Activated effector memory CD4-positive, alpha-beta T cell treated with Interleukin-2 at 50 U/mL for 16 hours (primary cell): ENCODE results near the gene AKAP6.

Experiments
- DNase-seq: peaks from one replicate; pipeline ENCODE4 v3.0.0-alpha.2; 2020

The AKAP6 gene

DNA sequence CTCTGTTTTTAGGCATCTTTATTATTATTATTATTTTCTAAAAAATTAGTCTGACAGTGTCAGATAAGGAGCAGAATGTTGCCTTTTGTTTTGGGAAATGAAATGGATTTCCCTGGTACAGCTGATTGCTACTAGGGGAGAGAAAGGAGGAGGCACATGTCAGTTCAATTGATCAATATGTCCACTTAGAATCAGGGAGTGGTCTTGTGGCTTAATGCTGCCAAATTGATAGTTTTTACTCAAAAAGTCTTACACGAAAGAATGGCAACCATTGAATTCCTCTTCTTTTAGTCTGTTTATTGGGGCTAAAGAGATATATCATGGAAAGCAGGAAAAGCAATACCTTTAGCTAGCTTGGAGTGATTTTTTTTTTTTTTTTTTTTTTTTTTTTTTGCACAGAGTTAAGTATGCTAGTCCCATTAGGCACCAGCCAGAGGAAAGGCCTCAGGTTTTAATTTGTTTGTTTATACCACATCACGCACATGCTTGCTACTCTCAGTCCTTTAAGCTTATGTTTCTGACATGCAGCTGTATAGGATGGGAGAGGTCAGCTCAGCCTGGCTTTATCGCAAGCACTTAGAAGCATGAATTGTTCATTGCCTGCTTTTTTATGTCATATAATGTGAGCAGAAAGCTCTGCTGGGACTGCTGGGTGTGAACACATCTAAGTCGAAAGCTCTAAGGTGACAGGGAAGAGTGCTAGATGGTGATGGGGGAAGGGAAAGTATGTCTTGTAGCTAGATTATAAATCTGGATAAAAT is 1.4 kb downstream of the AKAP6 start:
- no peak for DNase-seq

DNA sequence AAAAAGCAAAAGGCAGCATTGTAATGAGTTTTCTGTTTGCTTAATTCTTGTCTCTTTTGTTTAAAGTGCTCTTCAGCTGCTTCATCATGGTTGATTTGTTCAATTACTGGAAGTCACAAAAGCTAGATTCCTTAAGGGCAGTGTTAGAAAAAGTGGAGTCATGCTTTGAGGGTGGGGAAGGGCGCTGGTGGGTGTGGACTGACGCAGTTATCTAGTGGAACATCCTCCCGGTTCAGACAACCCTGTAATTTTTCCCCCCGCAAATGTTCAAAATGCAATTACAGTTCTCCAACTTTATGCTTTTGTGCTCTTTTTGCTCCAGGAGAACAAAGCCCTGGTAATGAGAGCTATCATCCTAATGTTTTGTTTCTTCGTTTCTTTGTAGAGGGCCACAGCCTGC is 2.1 kb downstream of the AKAP6 start:
- no peak for DNase-seq

DNA sequence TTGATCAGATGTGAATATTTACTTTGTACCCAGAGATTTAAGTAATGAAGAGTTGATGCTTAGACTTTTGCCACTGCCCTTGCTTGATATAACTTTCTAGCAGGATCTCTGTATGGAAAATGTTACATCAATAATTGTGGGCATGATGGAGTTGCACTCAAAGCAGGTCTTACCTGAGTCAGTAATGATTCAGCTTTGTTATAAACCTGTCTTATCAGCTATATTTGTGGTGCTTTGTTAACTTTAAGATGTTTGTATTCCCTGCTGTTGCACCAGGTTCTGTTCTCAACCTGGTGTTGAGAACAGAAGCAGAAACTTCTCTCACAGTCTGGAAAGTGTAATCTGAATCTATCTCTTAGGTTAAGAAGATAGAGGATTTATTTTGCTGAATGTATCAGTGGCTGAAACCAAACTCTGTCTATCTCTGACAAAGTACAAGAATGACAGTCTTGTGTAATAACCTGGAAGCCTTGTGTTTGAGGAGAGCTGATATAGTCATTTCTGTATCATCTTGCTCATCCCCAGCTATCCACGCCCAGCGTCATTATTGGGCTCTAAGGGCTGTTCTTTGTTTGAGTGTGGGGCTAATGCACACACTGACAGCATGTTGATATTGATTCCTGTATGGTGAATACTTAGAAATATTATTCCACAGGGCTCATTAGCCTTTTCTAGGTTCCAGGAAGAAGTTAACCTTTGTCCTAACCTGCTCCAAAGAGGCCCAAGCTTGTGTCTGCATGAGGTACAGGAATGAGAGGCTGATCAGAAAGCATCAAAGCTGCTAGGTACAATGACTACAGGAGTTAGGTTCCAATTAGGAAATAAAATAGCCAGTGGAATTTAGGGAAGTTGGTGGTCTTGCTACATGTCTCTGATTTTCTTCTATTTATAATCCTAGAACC is 3.6 kb downstream of the AKAP6 start:
- DNase-seq = no peak

DNA sequence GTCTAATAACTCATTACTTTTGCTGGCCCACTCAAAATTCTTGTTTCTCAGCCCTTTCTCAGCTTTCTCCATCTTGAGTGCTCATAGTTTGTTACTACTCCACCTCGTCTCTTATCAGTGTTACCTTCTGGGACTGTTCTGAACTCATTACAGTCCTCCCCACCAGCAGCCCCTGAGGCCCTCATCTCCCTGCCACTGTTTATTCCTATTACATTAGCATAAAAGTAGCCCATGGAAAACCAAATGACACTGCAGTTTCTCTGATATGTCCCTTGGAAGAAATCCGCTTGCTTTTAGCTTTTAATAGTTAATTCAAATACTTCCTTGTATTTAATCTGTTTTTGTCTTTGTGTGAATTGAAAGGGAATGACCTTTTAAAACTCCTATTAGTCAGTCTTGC is 7.6 kb downstream of the AKAP6 start:
- DNase-seq = no peak

DNA sequence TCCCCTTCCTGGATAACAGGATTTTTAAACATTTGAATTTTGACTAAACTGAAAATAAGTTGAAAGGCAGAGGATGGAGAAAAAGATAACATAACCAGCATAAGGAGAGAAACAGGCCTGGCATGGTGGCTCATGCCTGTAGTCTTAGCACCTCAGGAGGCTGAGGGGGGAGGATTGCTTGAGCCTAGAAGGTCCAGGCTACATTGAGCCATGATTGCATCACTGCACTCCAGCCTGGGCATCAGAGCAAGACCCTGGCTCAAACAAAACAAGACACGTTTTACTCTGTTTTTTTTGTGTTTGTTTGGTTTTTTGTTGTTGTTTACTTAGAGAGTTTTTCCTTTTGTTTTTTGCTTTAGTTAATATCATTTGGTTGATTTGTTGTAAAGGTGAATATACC is 8.7 kb downstream of the AKAP6 start:
- DNase-seq = no peak

DNA sequence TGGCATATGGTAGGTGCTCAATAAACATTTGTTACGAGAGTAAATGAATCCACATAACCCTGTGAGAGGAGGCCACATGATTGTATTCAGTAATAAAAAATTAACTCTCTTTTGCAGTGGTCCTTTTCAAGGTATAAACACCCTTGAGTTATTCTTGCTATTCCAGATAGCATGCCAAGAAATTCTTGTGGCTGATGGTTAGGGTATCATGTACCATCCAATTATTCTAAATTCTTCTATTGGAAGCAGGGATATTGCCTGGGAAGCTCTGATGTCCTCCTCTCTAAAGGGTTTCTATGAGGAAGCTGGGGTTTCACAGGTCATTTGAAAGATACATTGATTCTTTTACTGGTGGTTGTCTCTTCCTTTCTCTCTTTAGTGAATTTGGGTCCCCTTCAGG is 10.1 kb downstream of the AKAP6 start:
- no peak for DNase-seq

DNA sequence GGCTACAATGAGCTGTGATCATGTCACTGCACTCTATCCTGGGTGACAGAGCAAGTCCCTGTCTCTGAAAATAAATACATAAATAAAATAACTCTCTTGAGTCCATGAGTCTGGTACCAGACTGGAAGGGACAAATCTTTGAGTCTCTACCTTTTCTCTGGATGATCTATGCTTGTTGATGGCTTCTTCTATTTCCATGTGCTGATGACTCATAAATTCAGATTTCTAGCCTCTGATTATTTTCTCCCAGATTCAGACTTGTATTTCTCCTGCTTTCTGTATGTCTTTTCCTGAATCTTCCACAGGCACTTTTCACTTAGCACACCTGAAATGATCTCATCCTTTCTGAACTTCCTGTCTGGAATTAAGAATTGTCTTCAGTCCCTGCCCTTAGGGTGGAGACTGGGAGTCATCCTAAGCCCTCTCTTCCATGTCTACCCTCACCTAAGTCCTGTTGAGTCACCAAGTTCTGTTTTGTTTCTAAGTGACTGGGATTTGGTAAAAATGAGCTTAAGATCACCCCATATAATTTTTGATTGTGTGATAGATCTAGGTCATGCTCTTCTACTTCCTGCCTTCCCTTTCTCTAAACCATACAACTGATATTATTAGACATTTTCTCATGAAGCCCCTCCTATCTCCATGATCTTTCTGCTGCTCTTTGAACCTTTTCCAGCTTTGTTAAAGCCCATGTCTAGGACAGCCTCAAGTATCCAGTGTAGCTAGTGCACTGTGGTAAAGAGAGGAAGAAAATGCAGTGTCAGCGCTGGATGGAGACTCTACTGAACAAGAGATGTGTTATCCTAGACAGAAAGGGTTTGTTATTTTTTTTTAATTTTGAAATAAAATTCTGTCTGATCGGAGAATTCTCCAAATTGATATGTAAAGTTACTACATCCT is 13.1 kb downstream of the AKAP6 start:
- DNase-seq = no peak

DNA sequence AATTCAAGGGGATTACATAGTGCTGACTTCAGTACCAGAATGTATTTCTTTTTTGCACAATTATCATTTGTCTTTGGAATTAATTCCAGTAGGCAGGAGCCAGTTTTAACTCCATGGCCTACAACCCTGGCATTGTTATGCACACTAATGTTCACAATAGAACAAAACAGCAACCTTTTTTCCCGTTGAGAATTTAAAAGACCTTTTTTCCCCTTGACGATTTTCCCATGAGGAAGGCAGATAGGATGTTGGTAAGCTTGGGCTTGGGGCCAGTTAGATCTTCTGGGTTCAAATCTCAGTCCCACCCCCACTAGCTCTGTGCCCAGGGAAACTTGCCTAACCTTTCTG is 13.7 kb downstream of the AKAP6 start:
- no peak for DNase-seq

DNA sequence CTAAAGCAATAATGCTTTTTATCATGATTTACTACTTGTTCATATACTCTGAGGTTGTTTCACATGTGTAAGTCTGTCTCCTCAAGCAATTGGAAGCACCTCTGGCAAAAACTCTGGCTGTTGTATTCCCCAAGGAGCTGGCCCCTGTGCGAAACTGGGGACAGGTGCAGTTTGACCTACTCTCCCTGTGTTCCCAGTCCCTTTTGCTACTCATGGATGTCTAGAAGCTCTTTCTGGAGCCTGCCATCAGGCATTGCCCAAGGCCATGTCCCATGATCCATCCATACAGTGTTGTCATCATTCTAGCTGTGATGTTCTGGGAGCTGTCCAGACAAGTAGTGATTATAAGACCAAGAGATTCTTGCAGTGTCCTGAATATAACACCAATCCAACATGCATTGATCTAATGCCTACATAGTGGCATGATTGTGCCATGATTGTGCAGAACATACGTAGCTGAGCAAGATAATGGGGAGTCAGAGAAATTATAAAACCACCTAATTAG is 14.9 kb downstream of the AKAP6 start:
- no peak for DNase-seq

DNA sequence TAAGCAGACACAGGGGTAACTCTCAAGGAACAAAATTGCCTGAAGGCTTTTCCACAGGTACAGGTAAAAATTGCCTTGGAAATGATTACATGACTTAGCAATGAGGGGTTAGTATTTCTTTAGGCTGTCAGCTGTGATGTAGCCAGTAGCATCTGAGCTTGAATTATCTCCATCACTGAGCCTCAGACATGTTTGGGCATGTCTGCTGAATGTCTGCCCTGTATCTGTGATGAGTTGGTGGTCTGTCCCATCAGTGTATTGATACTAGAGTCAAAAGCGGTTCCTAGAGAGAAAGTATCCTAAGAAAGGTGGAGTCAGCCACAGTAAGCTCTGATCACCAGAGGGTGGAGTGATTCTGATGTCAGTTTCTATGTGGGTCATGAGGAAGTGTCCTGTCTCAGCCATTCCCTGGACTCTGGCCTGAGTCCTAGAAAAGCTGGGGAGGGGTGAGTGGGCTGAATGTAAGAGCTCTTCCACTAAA is 16.3 kb downstream of the AKAP6 start:
- DNase-seq = no peak

DNA sequence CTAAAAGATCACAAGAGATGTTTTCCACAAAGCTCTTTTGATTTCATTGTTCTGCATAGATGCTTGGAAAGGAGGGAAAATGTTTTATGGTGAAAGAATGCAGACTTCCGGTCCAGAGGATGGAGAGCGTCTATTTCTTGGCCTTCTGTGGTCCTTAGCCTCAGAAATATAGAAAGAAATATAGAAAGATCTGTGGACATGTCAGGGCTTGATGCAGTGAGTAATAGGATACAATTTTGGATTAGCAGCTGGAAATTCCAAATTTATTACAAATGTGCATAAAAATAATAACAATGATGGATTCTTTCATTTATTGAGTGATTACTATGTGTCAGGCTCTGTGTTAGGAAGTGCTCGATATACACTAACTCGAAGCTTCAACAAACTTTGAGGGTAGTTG is 20.2 kb downstream of the AKAP6 start:
- no peak for DNase-seq

DNA sequence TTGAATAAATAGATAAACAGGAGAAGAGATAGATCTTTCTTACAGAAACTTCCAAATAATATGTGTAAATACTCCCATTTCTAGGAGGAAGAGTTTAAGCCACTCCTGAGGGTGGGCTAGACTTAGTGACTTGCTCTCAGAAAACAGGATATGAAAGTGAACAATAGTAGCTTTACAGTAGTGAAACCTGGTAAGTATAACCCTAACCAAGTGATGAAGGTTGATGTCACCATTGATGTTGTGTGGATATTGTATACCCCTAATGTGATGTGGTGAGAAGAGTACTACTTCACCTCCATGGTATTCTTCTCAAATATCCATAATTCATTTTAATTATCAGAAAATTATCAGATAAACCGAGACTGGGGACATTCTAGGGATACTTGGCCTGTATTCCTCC is 20.9 kb downstream of the AKAP6 start:
- no peak for DNase-seq

DNA sequence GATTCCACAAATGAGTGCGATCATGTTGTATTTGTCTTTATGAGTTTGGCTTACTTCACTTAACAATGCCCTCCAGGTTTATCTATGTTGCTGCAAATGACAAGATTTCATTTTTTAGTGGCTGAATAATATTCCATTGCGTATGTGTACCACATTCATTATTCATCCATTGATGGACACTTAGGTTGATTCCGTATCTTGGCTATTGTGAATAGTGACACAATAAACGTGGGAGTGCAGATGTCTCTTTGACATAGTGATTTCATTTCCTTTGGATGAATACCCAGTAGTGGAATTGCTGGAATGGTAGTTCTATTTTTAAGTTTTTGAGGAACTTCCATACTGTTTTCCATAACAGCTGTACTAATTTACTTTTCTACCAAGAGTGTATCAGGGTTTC is 23.5 kb downstream of the AKAP6 start:
- DNase-seq = no peak

DNA sequence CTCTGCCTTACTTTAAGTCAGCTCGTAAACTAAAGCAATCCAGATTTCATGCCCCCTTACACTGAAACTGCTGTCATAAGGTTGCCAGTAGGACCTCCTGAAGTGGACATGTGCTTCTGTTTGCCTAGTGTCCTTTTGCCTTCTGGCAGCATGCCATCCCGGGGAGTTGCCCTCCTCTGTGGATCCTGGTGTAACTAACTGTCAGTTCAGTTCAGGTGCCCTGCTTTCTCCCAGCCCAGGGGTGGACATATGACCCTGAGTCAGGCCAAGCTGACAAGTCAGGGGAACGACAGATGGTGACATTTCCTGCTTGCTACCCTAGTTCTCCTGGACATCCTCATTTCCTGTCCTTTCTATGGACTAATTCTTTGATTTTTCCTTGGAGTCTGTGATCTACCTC is 25.6 kb downstream of the AKAP6 start:
- no peak for DNase-seq

DNA sequence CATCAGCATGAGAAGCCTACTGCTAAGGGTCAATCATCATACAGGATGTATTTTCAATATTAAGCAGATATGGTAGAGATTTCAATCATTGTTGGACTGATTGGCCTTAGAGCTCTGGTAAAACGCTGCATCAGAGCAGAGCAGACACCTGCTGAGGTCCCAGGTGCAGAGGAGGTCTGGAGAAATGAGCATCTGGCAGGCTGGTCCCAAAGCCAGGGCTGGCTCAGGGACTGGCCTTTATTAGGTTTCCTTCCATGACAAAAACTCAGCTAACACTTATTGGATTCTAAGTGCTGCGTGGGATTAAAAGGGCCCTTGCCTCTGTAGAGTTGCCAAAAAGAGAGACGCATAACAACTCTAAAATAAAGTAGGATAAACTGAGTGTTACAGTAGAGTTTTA is 29.7 kb downstream of the AKAP6 start:
- no peak for DNase-seq

DNA sequence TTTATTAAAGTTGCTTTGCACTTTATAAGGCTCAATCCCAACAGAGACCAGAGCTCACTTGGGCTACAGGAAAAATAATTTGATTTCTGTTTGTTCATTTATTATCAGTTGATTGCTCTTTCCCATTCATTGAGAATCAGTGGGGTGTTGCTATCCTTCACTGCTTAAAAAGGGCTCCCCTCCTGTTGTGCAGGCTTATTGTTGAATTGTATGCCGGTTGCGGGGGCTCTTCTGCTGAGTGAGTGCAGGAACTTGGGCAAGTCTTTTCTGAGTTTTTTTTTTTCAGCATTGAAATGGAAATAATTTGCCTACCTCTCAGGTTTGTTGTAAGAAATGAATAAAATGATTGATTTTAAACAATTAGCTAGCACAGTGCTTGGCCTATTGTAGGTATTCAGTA is 32.6 kb downstream of the AKAP6 start:
- no peak for DNase-seq

DNA sequence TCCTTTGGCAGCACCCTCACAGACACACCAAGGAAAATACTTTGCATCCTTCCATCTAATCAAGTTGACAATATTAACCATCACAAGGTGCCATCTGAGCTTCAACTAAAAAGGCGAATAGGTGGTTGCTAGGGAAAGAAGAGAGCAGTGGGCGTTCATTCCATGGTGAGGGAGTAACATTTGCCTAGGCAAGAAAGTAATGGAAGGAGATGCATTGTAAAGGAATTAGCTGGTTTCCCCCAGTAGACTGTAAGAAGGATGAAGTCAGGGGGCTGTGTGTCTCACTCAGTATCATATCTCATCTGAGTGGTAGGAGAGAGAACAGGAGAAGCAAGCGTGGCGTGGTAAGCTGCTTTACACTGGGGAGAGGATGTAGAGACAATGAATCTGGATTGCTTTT is 34.7 kb downstream of the AKAP6 start:
- no peak for DNase-seq

DNA sequence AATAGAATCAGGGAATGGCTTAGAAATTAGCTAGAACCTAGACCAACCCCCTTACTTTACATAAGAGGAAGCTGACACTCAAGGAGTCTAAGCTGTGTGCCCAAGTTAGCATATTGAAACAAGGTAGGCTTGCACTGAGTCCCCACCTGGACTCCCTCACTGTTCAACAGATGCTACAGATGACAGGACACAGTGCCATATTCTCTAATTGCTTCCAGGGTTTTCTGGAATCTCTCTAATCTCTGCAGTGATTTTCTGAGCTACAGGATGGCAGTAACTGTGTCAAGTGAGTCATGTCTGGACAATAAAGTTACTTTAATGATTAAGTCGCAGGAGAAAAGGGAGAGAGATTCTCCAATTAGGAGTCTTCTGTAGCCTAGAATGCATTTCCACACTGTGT is 35.8 kb downstream of the AKAP6 start:
- DNase-seq = no peak

DNA sequence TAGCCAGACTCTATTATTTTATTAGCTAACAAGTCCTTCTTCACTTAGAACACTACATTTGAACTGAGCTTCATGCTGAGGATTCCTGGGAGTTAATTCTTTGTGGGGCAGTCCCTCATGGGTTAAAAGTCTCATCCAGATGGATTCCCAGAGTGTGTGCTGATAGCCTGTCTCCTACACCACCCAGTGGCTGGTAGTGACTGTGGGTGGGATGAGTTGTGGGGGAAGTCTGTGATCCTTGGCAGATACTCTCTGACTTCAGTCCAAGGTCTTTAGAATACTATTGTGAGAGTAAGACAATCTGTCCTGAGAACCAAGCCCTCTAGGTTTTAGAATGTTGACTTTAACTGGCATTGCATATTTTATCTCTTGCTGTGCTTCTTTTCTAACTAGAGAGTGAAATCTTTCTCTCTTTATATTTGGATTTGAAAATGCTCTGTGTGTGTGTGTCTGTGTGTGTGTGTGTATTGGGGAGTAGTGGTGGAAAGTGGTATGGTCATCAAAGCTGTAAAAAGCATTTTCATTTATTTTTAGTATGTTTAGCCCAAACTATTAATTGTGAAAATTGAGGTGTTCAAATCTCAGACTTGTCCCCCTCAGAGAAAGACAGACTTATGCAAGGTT is 37.3 kb downstream of the AKAP6 start:
- DNase-seq = no peak

DNA sequence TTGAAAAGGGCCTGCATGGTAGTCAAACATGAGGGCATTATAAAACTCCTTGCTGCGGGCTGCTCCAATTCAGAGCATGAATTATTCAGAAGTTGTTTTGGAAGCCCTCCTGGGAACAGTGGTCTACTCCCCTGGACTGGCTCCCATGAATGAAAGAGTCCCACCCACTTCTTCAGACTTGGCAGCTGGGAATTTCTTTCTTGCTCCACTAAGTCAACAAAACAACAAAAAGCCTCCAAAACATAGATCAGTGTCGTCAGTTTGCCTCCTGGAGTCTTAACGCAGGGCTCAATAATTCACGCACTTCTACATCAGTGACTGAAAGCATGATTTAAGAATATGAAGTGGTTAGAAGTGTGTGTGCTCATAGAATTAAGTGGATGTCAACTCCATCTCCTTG is 37.9 kb downstream of the AKAP6 start:
- no peak for DNase-seq

DNA sequence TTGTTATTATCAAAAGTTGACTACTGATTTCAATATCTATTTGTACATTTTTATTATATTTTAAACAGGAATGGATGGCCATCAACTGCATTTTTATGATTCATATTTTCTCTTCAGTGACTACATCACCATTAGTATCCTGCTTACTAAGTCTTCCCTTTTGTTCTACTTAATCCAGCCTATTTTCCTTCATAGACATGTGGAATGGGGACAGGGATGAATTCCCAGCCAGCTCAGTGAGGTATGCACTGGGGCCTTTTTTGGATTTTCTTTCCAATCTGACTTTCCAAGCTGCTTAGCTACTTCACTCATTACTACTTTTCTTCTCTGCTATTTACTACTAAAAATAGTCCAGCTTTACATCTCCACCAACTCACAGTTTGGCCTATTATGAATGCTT is 38.4 kb downstream of the AKAP6 start:
- DNase-seq = no peak

DNA sequence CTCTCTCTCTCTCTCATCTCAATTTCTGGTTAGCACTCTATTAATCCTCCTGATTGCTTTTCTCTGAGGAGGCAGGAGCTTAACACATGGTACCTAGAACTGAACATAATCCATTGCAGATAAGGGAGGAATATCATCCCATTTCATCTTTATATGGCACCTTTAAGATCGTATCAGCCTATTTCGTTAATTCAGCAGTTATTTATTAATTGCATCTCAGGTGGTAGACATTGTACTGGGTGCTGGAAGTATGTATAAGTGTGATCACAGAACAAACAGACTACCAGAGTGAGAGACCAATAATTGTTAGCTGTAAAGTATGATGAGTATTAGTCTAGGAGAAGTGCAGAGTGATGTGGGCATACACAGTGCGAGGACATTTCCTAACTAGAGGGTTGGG is 39.0 kb downstream of the AKAP6 start:
- DNase-seq = no peak

DNA sequence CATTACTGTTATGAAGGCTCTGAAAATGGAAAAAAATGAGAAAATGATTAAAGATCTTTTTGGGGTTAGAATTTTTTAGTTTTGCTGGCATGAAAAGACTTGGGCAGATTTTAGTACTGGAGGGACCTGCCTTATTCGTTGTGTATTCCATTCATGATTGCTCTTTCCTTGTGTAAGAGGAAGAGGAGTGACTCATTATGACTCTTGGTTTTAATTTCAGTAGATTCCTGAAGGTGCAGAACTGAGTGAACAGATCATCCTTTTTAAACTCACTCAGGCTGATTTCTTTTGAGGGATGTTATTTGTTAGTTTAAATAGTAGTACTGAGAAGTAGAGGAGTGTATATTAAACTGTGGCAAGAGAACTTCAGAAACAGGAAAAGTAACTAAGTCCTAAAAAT is 41.6 kb downstream of the AKAP6 start:
- no peak for DNase-seq
